MCF 10A (cell line): ENCODE results near the gene RALGPS1. TPM values are rescaled to one million over a fixed set of nuclear protein-coding genes. Genes with fewer than 3 reads are reported as not detected.
A peak's percentile ranks its signal among the peaks of the same experiment; 100 is the strongest.

Source experiments
- BruUV-seq: library from RNA; stranded (reverse); fragments of 400-500 nt; replicated peaks from 2 replicates; lab custom pipeline; 2021; lab: Mats Ljungman, UMichigan
- CTCF ChIA-PET: fragments of 300-600 bp; sonication (Branson Sonifier 250); formaldehyde crosslinking; extraction: SDS; loops from one replicate; lab custom pipeline; 2021; ENCODE audit warnings: antibody characterized with exemption, inconsistent platforms; lab: Yijun Ruan, JAX
- POLR2A ChIA-PET: fragments of 300-600, 350-650 bp; sonication (Branson Sonifier 250); formaldehyde crosslinking; extraction: SDS; loops from one replicate; lab custom pipeline; 2020; ENCODE audit warnings: antibody characterized with exemption, inconsistent platforms; lab: Yijun Ruan, JAX
- DNase-seq: peaks from one replicate; pipeline ENCODE4 v3.0.0-alpha.2; 2018; ENCODE audit not compliant: unreplicated experiment
- H3K27ac Mint-ChIP-seq: one replicate; pipeline ENCODE4 v1.8.0; 2022; ENCODE audit warnings: mild to moderate bottlenecking, low read depth, mixed read lengths; ENCODE audit not compliant: unreplicated experiment
- H3K27me3 Mint-ChIP-seq: one replicate; pipeline ENCODE4 v1.8.0; 2022; ENCODE audit warnings: mixed read lengths; ENCODE audit not compliant: insufficient read depth, unreplicated experiment
- H3K36me3 Mint-ChIP-seq: one replicate; pipeline ENCODE4 v1.8.0; 2022; ENCODE audit warnings: mild to moderate bottlenecking, moderate library complexity, mixed read lengths; ENCODE audit not compliant: insufficient read depth, unreplicated experiment
- H3K4me1 Mint-ChIP-seq: one replicate; pipeline ENCODE4 v1.8.0; 2022; ENCODE audit warnings: mixed read lengths; ENCODE audit not compliant: insufficient read depth, unreplicated experiment
- H3K4me3 Mint-ChIP-seq: one replicate; pipeline ENCODE4 v1.8.0; 2022; ENCODE audit warnings: mild to moderate bottlenecking, moderate library complexity, mixed read lengths; ENCODE audit not compliant: unreplicated experiment
- H3K9me3 Mint-ChIP-seq: one replicate; pipeline ENCODE4 v1.8.0; 2022; ENCODE audit warnings: mixed read lengths; ENCODE audit not compliant: unreplicated experiment
- intact Hi-C: fragments of 100-400 bp; cut with micrococcal nuclease; formaldehyde crosslinking; loops from 2 replicates; pipeline ENCODE4 v1.14.1; 2022
- total RNA-seq: library from RNA; stranded (reverse); gene quantifications from 2 replicates; pipeline ENCODE4 v1.2.3, GENCODE V29; 2022
- TF ChIP-seq, protein P1 (sequence below): fragments of 200-600 bp; IDR thresholded peaks from one replicate; pipeline ENCODE4 v1.8.0; 2022; ENCODE audit warnings: antibody characterized with exemption, mild to moderate bottlenecking; ENCODE audit not compliant: unreplicated experiment

RALGPS1 gene
- total RNA-seq, 1 experiment from 2014 or later: 2.4 TPM

DNA sequence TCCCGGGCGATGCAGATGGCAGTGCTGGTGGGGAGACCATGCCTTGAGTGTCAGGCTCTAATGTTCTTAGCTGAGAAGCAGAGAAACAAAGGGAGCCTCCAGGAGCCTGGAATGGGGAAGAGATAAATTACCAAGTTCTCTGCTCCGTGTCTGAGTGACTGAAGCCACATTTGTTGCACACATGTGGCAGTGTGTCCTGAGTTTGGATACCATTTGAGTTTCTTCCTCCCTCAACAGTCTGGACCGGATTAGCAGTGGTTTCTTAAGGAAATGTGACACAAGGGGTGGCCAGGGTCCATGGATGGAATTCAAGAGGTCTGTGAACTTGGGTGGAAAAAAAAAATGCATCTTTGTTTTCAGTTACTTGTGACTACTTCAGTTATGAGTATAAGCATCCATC, 299.3 kb downstream of the RALGPS1 start:
- H3K36me3 Mint-ChIP-seq: no peaks in the 10 kb centered on the region
- DNase-seq: no peak
- peaks cover 12% of the 10 kb centered on the region for H3K27me3 Mint-ChIP-seq
- ChIA-PET CTCF (interaction anchor here (0.6 to 2.8 kb wide), 10 partner anchors 17 to 300 kb away, joined by 3 to 10 read pairs (median 3); partner anchors contain the start of gene RALGPS1), POLR2A (interaction anchor here (0.9 to 2.0 kb wide), 4 partner anchors 118 to 230 kb away, joined by 3 to 8 read pairs (median 4); partner anchors contain the start of gene SLC2A8)
- no peak overlapping the region for H3K27ac Mint-ChIP-seq
- intact Hi-C loops: loop anchor here (1.0 to 10.0 kb wide), 4 partner anchors 134 to 711 kb away; partner anchors contain the start of gene SLC2A8
- no TSS peak for BruUV-seq
- TF ChIP-seq, protein P1, sequence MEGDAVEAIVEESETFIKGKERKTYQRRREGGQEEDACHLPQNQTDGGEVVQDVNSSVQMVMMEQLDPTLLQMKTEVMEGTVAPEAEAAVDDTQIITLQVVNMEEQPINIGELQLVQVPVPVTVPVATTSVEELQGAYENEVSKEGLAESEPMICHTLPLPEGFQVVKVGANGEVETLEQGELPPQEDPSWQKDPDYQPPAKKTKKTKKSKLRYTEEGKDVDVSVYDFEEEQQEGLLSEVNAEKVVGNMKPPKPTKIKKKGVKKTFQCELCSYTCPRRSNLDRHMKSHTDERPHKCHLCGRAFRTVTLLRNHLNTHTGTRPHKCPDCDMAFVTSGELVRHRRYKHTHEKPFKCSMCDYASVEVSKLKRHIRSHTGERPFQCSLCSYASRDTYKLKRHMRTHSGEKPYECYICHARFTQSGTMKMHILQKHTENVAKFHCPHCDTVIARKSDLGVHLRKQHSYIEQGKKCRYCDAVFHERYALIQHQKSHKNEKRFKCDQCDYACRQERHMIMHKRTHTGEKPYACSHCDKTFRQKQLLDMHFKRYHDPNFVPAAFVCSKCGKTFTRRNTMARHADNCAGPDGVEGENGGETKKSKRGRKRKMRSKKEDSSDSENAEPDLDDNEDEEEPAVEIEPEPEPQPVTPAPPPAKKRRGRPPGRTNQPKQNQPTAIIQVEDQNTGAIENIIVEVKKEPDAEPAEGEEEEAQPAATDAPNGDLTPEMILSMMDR: no peak
- peaks cover 10% of the 10 kb centered on the region for H3K4me1 Mint-ChIP-seq
- no peaks in the 10 kb centered on the region for H3K9me3 Mint-ChIP-seq
- no peak overlapping the region for H3K4me3 Mint-ChIP-seq

DNA sequence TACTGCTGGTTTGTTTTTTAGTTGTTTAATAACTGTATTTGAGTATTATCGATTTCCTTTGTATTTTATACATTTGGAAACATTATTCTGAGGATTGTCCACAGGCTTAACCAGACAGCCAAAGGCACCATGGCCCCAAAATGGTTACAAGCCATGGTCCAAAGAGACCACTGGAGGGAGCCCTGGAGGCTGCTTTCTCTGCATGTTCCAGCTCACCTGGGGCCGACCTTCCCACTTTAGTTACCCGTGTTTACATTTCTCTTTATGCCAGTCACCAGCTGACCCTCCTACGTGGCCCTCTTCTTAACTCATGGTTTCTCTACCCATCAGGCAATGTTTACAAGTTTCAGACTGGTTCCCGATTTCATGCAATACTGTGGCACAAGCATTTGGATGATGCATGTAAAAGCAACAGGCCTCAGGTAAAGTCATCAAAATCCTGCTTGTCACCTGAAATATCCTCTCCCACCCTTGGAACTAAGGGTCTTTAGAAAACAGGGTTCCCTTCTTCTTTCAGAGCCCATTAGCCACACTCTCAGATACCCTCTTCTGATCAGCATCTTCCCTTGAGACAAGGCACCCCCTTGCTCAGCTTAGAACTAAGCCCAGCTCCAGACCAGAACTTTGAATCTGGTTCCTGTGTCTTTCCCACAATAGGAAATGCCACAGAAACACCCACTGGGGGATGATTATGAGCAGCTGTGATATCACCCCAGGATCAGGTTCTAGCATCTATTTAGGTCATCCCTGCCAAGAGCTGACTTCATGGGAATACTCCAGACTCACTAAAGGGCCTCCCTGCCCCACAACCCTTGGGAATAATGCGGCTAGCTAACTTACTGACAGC, 300.1 kb downstream of the RALGPS1 start:
- H3K9me3 Mint-ChIP-seq: no peaks in the 10 kb centered on the region
- CTCF ChIA-PET: interaction anchor here (0.5 to 2.8 kb wide), 23 partner anchors 9 to 300 kb away, joined by 3 to 15 read pairs (median 3); partner anchors contain the start of genes LRSAM1, RALGPS1, RPL12 and SLC2A8
- peaks cover 12% of the 10 kb centered on the region for H3K27me3 Mint-ChIP-seq
- H3K4me1 Mint-ChIP-seq: peaks cover 6% of the 10 kb centered on the region
- intact Hi-C loops: loop anchor here (1.0 to 10.0 kb wide), 4 partner anchors 134 to 710 kb away; partner anchors contain the start of gene SLC2A8
- H3K36me3 Mint-ChIP-seq: no peaks in the 10 kb centered on the region
- no peak overlapping the region for H3K4me3 Mint-ChIP-seq
- no peak overlapping the region for H3K27ac Mint-ChIP-seq
- TF ChIP-seq, protein P1: peak; percentile 73
- BruUV-seq: no TSS peak
- DNase-seq: peak; percentile 76
- POLR2A ChIA-PET: interaction anchor here (0.6 to 2.0 kb wide), 7 partner anchors 10 to 232 kb away, joined by 3 to 8 read pairs (median 4); partner anchors contain the start of gene SLC2A8

DNA sequence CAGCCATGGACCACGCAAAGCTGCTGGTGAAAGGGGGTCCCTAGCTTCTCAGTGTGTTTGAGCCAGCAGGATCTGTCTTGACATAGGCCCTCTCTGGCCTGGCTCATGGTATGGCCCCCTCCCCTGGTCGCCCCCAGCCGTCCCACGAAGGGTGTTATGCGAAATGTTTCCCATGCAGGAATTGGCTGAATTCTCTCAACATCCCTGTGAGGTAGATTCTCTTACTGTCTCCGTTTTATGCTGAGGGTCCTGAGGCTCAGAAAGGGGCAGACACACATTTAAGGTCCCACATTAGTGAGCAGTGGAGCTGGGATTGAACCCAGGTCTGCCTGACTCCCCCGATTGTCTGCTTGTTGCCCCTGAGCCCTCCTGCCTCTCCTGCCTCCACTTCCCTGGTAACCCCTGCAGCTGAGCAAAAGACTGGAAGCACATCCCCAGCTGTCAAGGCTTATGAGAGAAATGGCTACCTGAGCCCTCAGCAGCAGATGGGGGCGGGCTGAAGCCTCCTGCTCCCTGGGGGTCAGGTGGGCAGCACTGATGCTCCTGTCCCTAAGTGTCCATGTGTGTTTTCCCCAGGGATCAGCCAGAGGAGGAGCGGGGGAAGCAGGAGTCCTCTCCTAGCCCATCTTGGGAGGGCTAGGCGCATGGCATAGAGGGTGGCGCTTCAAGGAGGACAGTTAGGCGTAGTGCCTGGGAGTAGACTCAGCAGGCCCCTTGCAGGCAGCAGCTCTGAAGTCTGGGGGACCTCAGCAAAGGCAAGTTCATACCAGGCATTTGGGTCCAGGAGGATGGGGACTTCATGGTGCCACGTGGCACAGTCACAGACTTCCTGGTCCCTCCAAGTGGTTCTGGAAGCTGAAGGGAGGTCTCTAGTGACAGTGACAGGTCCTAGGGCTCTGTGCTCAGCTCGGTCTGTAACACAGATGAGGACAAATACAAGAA, 301.0 kb downstream of the RALGPS1 start:
- no peak overlapping the region for H3K4me3 Mint-ChIP-seq
- TF ChIP-seq, protein P1: no peak
- no TSS peak for BruUV-seq
- DNase-seq: no peak
- H3K9me3 Mint-ChIP-seq: no peaks in the 10 kb centered on the region
- ChIA-PET CTCF (interaction anchor here (0.5 to 2.8 kb wide), 18 partner anchors 9 to 282 kb away, joined by 3 to 15 read pairs (median 4); partner anchors contain the start of genes LRSAM1, RPL12 and SLC2A8), POLR2A (interaction anchor here (1.0 to 2.0 kb wide), 4 partner anchors 9 to 232 kb away, joined by 4 to 8 read pairs (median 4); partner anchors contain the start of gene SLC2A8)
- intact Hi-C loops: loop anchor here (2.0 to 10.0 kb wide), 3 partner anchors 181 to 709 kb away; partner anchors contain the start of gene SLC2A8
- peak overlapping the region; percentile 12 for H3K27ac Mint-ChIP-seq
- no peaks in the 10 kb centered on the region for H3K36me3 Mint-ChIP-seq
- H3K4me1 Mint-ChIP-seq: peaks cover 6% of the 10 kb centered on the region
- H3K27me3 Mint-ChIP-seq: peaks cover 9% of the 10 kb centered on the region
